SK-N-SH (cell line): ENCODE data around the gene MET. TPM values are rescaled to one million over a fixed set of nuclear protein-coding genes. Genes with fewer than 3 reads are reported as not detected.
A peak's percentile ranks its signal among the peaks of the same experiment; 100 is the strongest.
"Not testable (repeated sequence)": the region's sequence is repeated elsewhere in the genome, so short reads cannot be mapped to it uniquely, and the experiment has no call there.

Experiments used
- CTCF ChIA-PET: fragments of 300-600, 350-600 bp; formaldehyde crosslinking; extraction: SDS; loops from one replicate; lab custom pipeline; 2021; lab: Yijun Ruan, JAX
- POLR2A ChIA-PET: fragments of 350-600 bp; sonication (Branson Sonifier 250); formaldehyde crosslinking; extraction: SDS; loops from one replicate; lab custom pipeline; 2020; ENCODE audit warnings: antibody characterized with exemption, inconsistent platforms; lab: Yijun Ruan, JAX
- DNase-seq: peaks from one replicate; pipeline ENCODE4 v3.0.0; 2012
- H2AFZ ChIP-seq: fragments of 200-600 bp; sonication (generic); 2 replicates; pipeline ENCODE4 v1.8.1; 2016; ENCODE audit warnings: antibody characterized with exemption, mild to moderate bottlenecking, low read depth
- H3F3A ChIP-seq: fragments of 200-600 bp; sonication (generic); replicated peaks from 2 replicates; pipeline ENCODE3; 2016; ENCODE audit warnings: antibody characterized with exemption, mild to moderate bottlenecking; ENCODE audit not compliant: insufficient read depth
- H3K27ac ChIP-seq, 2 experiments: fragments of 200-500 bp in 1 of 2; fragments of 200-600 bp in 1 of 2; sonication (Bioruptor generic) in 1 of 2; sonication (generic), shearing (Covaris generic) in 1 of 2; 2 replicates each; pipeline versions ENCODE4 v1.5.1 to v1.6.1; 2014 to 2016; ENCODE audit warnings: low read depth in 2 of 2, inconsistent platforms in 1 of 2, low read length in 1 of 2, mild to moderate bottlenecking in 1 of 2, mixed read lengths in 1 of 2
- H3K27me3 ChIP-seq: fragments of 200-600 bp; sonication (generic), shearing (Covaris generic); 2 replicates; pipeline ENCODE4 v1.6.1; 2016; ENCODE audit warnings: mixed run types; ENCODE audit not compliant: insufficient read depth
- H3K36me3 ChIP-seq, 2 experiments: fragments of 200-500 bp in 1 of 2; fragments of 200-600 bp in 1 of 2; sonication (Bioruptor generic) in 1 of 2; sonication (generic) in 1 of 2; replicated peaks in 1 of 2; 2 replicates each; pipeline versions ENCODE3 to v1.5.1; 2014 to 2016; ENCODE audit warnings: low read length in 1 of 2, mild to moderate bottlenecking in 1 of 2; ENCODE audit not compliant: insufficient read depth in 2 of 2, control insufficient read depth in 1 of 2
- H3K4me1 ChIP-seq, 2 experiments: fragments of 200-500 bp in 1 of 2; fragments of 200-600 bp in 1 of 2; sonication (Bioruptor generic) in 1 of 2; sonication (generic), shearing (Covaris generic) in 1 of 2; 2 replicates each; pipeline versions ENCODE4 v1.5.1 to v1.6.1; 2014 to 2016; ENCODE audit warnings: low read depth in 1 of 2, low read length in 1 of 2, mixed run types in 1 of 2; ENCODE audit not compliant: insufficient read depth in 2 of 2, control insufficient read depth in 1 of 2
- H3K4me2 ChIP-seq: fragments of 200-600 bp; sonication (generic), shearing (Covaris generic); 2 replicates; pipeline ENCODE4 v1.6.1; 2017; ENCODE audit warnings: mixed run types
- H3K4me3 ChIP-seq, 2 experiments: fragments of 200-500 bp in 1 of 2; fragments of 200-600 bp in 1 of 2; sonication (Bioruptor generic) in 1 of 2; sonication (generic), shearing (Covaris generic) in 1 of 2; 2 replicates each; pipeline versions ENCODE4 v1.5.1 to v1.8.1; 2014 to 2016; ENCODE audit warnings: low read depth in 2 of 2, inconsistent platforms in 1 of 2, low read length in 1 of 2, mild to moderate bottlenecking in 1 of 2, mixed read lengths in 1 of 2, moderate library complexity in 1 of 2
- H3K79me2 ChIP-seq: fragments of 200-600 bp; sonication (generic); 2 replicates; pipeline ENCODE4 v1.8.1; 2017; ENCODE audit warnings: mild to moderate bottlenecking; ENCODE audit not compliant: insufficient read depth
- H3K9ac ChIP-seq: fragments of 200-600 bp; sonication (generic); 2 replicates; pipeline ENCODE4 v1.6.1; 2017; ENCODE audit warnings: mixed run types
- H3K9me2 ChIP-seq: fragments of 200-600 bp; sonication (generic); 2 replicates; pipeline ENCODE4 v1.6.1; 2017; ENCODE audit warnings: mixed run types
- H3K9me3 ChIP-seq: fragments of 200-600 bp; sonication (generic); 2 replicates; pipeline ENCODE4 v1.6.1; 2017; ENCODE audit warnings: mixed run types, mild to moderate bottlenecking, moderate library complexity
- H4K20me1 ChIP-seq: fragments of 200-600 bp; sonication (generic); 2 replicates; pipeline ENCODE4 v1.6.1; 2017; ENCODE audit warnings: mild to moderate bottlenecking, mixed run types; ENCODE audit not compliant: insufficient read depth
- FOXJ3 ChIP-seq: sonication (generic); formaldehyde crosslinking; IDR thresholded peaks from 2 replicates; pipeline ENCODE4 v1.5.1; 2020; ENCODE audit warnings: mild to moderate bottlenecking, missing genetic modification reagents
- IRF3 ChIP-seq: fragments of 150-350 bp; IDR thresholded peaks from 2 replicates; pipeline ENCODE4 v1.6.1; 2016; ENCODE audit warnings: mild to moderate bottlenecking, low read depth, low read length
- POLR2AphosphoS5 ChIP-seq: IDR thresholded peaks from 2 replicates; pipeline ENCODE4 v1.6.1; 2012; ENCODE audit warnings: low read depth, low read length
- SMC3 ChIP-seq: IDR thresholded peaks from 2 replicates; pipeline ENCODE4 v1.6.1; 2012; ENCODE audit warnings: low read depth, low read length, improper control_type of control experiment
- WGBS: methylation state at CpG from one replicate; pipeline ENCODE4 v1.1.6; 2017; ENCODE audit warnings: low lambda C conversion rate; 5-methylcytosine and 5-hydroxymethylcytosine counted together
- polyA plus RNA-seq, 3 experiments: library from polyadenylated mRNA; depleted of rRNA; stranded (reverse); fragments of >200 nt; gene quantifications; 2 replicates each; pipeline ENCODE4 v1.2.3, GENCODE V29; 2012
- TF ChIP-seq, protein P1 (sequence below): IDR thresholded peaks from 2 replicates; pipeline ENCODE4 v1.4.0; 2012; ENCODE audit warnings: low read depth
- TF ChIP-seq, protein P2 (sequence below): IDR thresholded peaks from 2 replicates; pipeline ENCODE4; 2012

MET gene
- polyA plus RNA-seq, 1 of the 3 experiments (the other 2 are of a cell fraction): 38.7 TPM

DNA sequence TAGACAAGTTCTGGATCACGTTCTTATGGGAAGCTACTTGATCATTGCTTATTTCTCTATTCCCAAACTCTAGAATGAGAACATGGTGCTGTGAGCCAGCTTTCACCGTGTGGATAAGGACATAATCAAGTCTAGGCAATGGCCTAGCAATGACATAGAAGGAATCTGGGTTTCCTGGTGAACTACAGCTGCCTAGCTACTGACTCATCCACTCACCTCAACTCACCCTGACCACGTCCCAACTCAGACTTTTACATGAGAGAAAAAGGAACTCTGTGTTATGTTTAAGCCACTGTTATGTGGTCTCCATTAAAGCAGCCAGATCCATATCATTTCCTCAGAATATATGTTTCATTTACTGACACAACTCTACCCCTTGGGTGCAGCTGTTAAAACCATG, 18.8 kb upstream of the MET start (continued):
- no peak for TF ChIP-seq IRF3
- TF ChIP-seq SMC3: no peak
- no peak for TF ChIP-seq FOXJ3 (CRISPR knock-in tag)
- TF ChIP-seq, protein P1, sequence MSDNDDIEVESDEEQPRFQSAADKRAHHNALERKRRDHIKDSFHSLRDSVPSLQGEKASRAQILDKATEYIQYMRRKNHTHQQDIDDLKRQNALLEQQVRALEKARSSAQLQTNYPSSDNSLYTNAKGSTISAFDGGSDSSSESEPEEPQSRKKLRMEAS: 0 out of 2 replicates have a peak, but pooled peaks have one; percentile 7
- TF ChIP-seq, protein P2, sequence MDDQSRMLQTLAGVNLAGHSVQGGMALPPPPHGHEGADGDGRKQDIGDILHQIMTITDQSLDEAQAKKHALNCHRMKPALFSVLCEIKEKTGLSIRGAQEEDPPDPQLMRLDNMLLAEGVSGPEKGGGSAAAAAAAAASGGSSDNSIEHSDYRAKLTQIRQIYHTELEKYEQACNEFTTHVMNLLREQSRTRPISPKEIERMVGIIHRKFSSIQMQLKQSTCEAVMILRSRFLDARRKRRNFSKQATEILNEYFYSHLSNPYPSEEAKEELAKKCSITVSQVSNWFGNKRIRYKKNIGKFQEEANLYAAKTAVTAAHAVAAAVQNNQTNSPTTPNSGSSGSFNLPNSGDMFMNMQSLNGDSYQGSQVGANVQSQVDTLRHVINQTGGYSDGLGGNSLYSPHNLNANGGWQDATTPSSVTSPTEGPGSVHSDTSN: no peak
- no peak for TF ChIP-seq POLR2AphosphoS5

GRCh38 chr7:116653646-116654045, 18.4 kb upstream of the MET start:
- H3K9ac ChIP-seq: no peak overlapping the region

GRCh38 chr7:116659248-116659647, 12.7 kb upstream of the MET start:
- H3K4me2 ChIP-seq, POLR2A ChIA-PET, H3K27ac ChIP-seq, H2AFZ ChIP-seq, H3K36me3 ChIP-seq, DNase-seq, H3K9me2 ChIP-seq, H3F3A ChIP-seq, H3K4me1 ChIP-seq, CTCF ChIA-PET, H3K9me3 ChIP-seq, H3K79me2 ChIP-seq, H3K4me3 ChIP-seq, H4K20me1 ChIP-seq, H3K9ac ChIP-seq: not testable (repeated sequence)
- H3K27me3 ChIP-seq: peaks cover 25% of the 10 kb centered on the region; the same call in 1 of the 2 replicates

More at GRCh38 chr7:116653646-116654045, 18.4 kb upstream of the MET start:
- Histone ChIP-seq H3K4me3 (no peak overlapping the region), H3K36me3 (no peaks in the 10 kb centered on the region), H3K79me2 (no peaks in the 10 kb centered on the region), H3K9me3 (no peaks in the 10 kb centered on the region), H3F3A (no peaks in the 10 kb centered on the region), H3K4me1 (no peaks in the 10 kb centered on the region; a peak in 1 of 4 replicates), H3K4me2 (no peak overlapping the region), H3K27ac (peak overlapping the region in 1 of 2 experiments; percentile 22; a peak in 1 of 4 replicates), H4K20me1 (no peaks in the 10 kb centered on the region), H3K9me2 (no peaks in the 10 kb centered on the region), H3K27me3 (no peaks in the 10 kb centered on the region), H2AFZ (no peak overlapping the region)
- DNase-seq: no peak
- CTCF ChIA-PET: interaction anchor here (1.0 kb wide), 1 partner anchor 245 kb away, joined by 3 read pairs; no protein-coding TSS in a partner anchor
- WGBS: 4% methylated on average over 2 of the region's 2 CpGs
- TF ChIP-seq IRF3: no peak
- POLR2A ChIA-PET: no interaction called here
